Thoracic aorta (tissue), 2 donors: ENCODE measurements around the gene SLC6A6. TPM values are rescaled to one million over a fixed set of nuclear protein-coding genes. Genes with fewer than 3 reads are reported as not detected.

Experiments
- ATAC-seq: fragments of 150-250 bp; one replicate; pipeline ENCODE4 v1.8.0; 2017; ENCODE audit warnings: low read depth; ENCODE audit not compliant: insufficient number of reproducible peaks, low FRiP score
- DNase-seq: peaks from one replicate; pipeline ENCODE4 v3.0.0-alpha.2; 2020; ENCODE audit warnings: low spot score
- H3K27ac ChIP-seq, 2 donors: fragments of 200-600 bp; sonication (generic); 1 replicate in 1 of 2; 2 replicates in 1 of 2; pipeline ENCODE4 v1.5.1; 2016; ENCODE audit warnings: mild to moderate bottlenecking in 2 of 2, moderate library complexity in 2 of 2
- H3K27me3 ChIP-seq: fragments of 200-600 bp; sonication (generic); replicated peaks from 2 replicates; pipeline ENCODE4 v1.6.0; 2016; ENCODE audit warnings: mild to moderate bottlenecking; ENCODE audit not compliant: insufficient read depth
- H3K36me3 ChIP-seq: fragments of 200-600 bp; sonication (generic); one replicate; pipeline ENCODE4 v1.5.1; 2016
- H3K4me1 ChIP-seq, 2 donors: fragments of 200-600 bp; sonication (generic); 1 replicate in 1 of 2; 2 replicates in 1 of 2; pipeline versions ENCODE4 v1.5.1 to v1.6.0; 2016; ENCODE audit warnings: low read depth in 2 of 2, mild to moderate bottlenecking in 1 of 2; ENCODE audit not compliant: control insufficient read depth in 1 of 2
- H3K4me3 ChIP-seq: fragments of 200-600 bp; sonication (generic); 2 replicates; pipeline ENCODE4 v1.5.1; 2016; ENCODE audit warnings: mild to moderate bottlenecking
- H3K9me3 ChIP-seq: fragments of 200-600 bp; sonication (generic); 2 replicates; pipeline ENCODE4 v1.5.1; 2016
- CTCF ChIP-seq: fragments of 200-600 bp; sonication (generic); IDR thresholded peaks from one replicate; pipeline ENCODE4 v1.5.1; 2019; ENCODE audit warnings: antibody characterized with exemption
- total RNA-seq, 2 donors: library from RNA; depleted of rRNA; stranded (reverse); fragments of >200 nt; gene quantifications; one replicate each; pipeline versions ENCODE4 v1.1.0 to v1.2.3, GENCODE V29; 2016

The SLC6A6 gene
- total RNA-seq, 2 donors from 2014 or later = 33.5 to 45.5 TPM

DNA sequence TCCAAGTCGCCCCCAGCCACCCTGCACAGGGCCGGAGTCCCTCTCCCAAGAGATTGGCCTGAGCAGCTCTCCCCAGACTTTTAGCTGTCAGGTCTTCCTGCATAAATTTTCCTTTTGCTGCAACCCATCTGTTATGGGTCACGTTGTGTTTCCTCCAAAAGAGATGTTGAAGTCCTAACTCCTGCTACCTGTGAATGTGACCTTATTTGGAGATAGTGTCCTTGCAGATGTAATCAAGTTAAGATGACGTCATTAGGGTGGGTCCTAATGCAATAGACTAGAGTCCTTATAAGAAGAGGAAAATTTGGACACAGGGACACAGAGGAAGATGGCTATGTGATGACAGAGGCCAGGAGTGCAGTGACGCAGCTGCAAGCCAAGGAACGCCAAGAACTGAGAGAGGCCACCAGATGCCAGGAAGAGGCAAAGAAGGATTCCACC is 13.2 kb upstream of the SLC6A6 start:
- Histone ChIP-seq H3K27ac (no peak overlapping the region), H3K27me3 (no peaks in the 10 kb centered on the region), H3K4me3 (no peak overlapping the region), H3K36me3 (no peaks in the 10 kb centered on the region), H3K4me1 (peaks cover 0 to 10% of the 10 kb centered on the region in 2 donors), H3K9me3 (no peaks in the 10 kb centered on the region)
- ATAC-seq (no peak), DNase-seq (no peak)
- no peak for TF ChIP-seq CTCF

DNA sequence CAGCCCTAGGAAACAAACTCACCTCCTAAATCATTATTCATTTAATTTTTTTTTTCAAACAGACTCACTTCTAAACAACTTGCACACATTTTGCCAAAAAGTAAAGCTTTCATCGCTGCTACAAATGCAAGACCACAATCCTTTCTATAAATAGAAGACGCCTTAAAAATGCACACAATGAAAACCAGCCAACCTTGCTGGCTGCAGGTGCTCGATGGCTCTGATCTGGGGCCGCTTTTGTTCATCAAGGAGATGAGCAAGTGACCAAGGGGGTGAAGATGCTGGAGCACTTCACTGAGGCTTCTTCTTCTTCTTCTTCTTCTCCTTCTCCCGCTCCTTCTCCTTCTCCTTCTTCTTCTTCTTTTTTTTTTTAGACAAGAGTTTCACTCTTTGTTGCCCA is 12.7 kb upstream of the SLC6A6 start:
- Histone ChIP-seq H3K36me3 (no peaks in the 10 kb centered on the region), H3K27ac (no peak overlapping the region), H3K4me3 (no peak overlapping the region), H3K4me1 (peaks cover 0 to 10% of the 10 kb centered on the region in 2 donors), H3K27me3 (no peaks in the 10 kb centered on the region), H3K9me3 (no peaks in the 10 kb centered on the region)
- ATAC-seq (no peak), DNase-seq (no peak)
- no peak for TF ChIP-seq CTCF

DNA sequence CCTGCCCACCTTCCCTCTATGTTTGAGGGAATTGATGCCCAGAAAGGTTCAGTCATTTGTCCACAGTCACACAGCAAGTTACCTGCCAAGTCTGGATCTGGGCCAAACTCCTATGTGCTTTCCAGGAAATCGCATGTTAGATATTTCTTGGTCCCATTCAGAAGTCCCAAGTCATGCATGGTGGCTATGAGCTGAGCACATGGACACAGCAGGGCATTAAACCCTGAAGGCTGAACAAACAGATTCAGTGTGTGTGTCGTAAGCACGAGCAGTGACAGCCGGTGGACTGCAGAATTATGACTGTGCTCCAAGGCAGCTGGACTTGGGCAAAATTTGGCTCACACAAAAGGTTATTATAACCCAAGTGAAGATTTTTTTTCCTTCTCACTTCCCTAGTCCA is 11.4 kb upstream of the SLC6A6 start:
- H3K9me3 ChIP-seq = no peaks in the 10 kb centered on the region
- H3K27me3 ChIP-seq = no peaks in the 10 kb centered on the region
- H3K4me3 ChIP-seq = no peak overlapping the region
- H3K4me1 ChIP-seq = peaks cover 0 to 10% of the 10 kb centered on the region in 2 donors
- ATAC-seq (peak; percentile 66), DNase-seq (no peak)
- H3K36me3 ChIP-seq = no peaks in the 10 kb centered on the region
- no peak overlapping the region for H3K27ac ChIP-seq
- no peak for TF ChIP-seq CTCF

GRCh38 chr3:14392231-14392630 is 10.2 kb upstream of the SLC6A6 start:
- Histone ChIP-seq H3K27ac (no peak overlapping the region), H3K27me3 (no peaks in the 10 kb centered on the region), H3K36me3 (no peaks in the 10 kb centered on the region), H3K4me3 (no peak overlapping the region), H3K9me3 (no peaks in the 10 kb centered on the region), H3K4me1 (peaks cover 0 to 10% of the 10 kb centered on the region in 2 donors)
- TF ChIP-seq CTCF = no peak
- DNase-seq = no peak
- ATAC-seq = no peak

- no peak for TF ChIP-seq CTCF
- ATAC-seq = no peak
- Histone ChIP-seq H3K9me3 (no peaks in the 10 kb centered on the region), H3K27me3 (no peaks in the 10 kb centered on the region), H3K4me1 (peaks cover 0 to 10% of the 10 kb centered on the region in 2 donors), H3K4me3 (no peak overlapping the region), H3K27ac (no peak overlapping the region), H3K36me3 (no peaks in the 10 kb centered on the region)
- DNase-seq = no peak
Measured at GRCh38 chr3:14392803-14393319, 9.5 kb upstream of the SLC6A6 start.
